ENCODE measurements around the gene PLK5. TPM values are rescaled to one million over a fixed set of nuclear protein-coding genes. Genes with fewer than 3 reads are reported as not detected.

Gene PLK5
- total RNA-seq, 1 experiment from 2014 or later: 1.4 TPM

DNA sequence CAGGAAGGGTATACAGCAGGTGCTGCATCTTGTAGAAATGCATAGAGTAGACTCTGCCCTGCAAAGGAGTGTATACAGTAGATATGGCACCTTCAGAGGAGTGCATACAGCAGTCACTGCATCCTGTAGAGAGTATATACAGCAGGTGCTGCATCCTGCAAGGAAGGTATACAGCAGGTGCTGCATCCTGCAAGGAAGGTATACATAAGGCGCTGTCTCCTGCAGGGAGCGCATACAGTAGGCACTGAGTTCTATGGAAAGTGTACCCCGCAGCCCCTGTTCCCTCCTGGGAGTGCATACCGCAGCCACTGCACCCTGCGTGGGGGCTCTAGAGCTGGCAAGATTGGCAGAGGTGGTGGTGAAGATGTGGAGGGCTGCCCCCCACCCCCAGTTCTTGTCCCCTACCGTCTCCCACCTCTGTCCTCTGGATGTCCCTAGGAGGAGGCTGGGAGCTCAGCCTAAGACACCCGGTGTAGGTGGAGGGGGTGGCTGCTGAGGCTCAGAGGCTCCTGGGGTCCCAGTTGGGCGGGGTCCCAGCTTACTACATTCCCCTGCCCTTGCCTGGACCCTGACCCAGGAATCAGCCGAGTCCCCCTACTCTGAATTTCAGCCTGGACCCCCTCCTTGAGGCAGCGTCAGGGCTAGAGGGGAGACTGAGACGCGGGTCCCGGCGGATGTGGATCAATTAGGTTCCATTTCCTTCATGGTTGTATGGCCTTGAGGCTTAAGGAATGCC is 8.7 kb upstream of the PLK5 start:
- CTCF ChIA-PET: interaction anchor here (0.7 to 1.8 kb wide), 6 partner anchors 8 to 323 kb away, joined by 3 to 8 read pairs (median 4); partner anchors contain the start of gene PLK5
- POLR2A ChIA-PET: interaction anchor here (0.6 kb wide), 1 partner anchor 23 kb away, joined by 10 read pairs; no protein-coding TSS in a partner anchor

DNA sequence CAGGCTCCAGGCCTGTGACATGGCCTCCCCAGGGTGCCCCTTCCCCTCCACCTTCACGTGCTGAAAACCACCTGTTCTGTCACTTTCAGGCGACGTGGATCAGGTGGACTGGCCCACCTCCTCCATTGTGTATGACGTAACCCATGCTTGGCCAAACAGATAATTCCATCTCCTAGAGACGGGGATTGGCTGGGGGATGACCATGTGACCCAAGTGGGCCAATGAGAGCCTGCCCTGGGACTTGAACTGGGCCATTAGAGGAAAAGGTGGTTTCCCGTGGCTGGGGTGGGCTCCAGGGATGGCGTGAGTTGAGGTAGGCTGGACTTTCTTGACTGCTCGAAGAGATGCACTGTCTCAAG is 7.5 kb upstream of the PLK5 start:
- Mint-ChIP-seq H3K4me1 (no peaks in the 10 kb centered on the region), H3K36me3 (no peaks in the 10 kb centered on the region), H3K27ac (no peak overlapping the region), H3K4me3 (no peak overlapping the region), H3K27me3 (ENCODE audit: low read depth) (peaks cover 27% of the 10 kb centered on the region), H3K9me3 (peaks cover 14% of the 10 kb centered on the region)
- TF ChIP-seq, protein P1, sequence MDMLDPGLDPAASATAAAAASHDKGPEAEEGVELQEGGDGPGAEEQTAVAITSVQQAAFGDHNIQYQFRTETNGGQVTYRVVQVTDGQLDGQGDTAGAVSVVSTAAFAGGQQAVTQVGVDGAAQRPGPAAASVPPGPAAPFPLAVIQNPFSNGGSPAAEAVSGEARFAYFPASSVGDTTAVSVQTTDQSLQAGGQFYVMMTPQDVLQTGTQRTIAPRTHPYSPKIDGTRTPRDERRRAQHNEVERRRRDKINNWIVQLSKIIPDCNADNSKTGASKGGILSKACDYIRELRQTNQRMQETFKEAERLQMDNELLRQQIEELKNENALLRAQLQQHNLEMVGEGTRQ (CRISPR knock-in tag; IDR thresholded peaks at IDR 0.05): peak; percentile 77
- TF ChIP-seq MYBL2 (CRISPR knock-in tag; IDR thresholded peaks at IDR 0.05): no peak
- TF ChIP-seq, protein P2, sequence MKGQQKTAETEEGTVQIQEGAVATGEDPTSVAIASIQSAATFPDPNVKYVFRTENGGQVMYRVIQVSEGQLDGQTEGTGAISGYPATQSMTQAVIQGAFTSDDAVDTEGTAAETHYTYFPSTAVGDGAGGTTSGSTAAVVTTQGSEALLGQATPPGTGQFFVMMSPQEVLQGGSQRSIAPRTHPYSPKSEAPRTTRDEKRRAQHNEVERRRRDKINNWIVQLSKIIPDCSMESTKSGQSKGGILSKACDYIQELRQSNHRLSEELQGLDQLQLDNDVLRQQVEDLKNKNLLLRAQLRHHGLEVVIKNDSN (CRISPR knock-in tag; IDR thresholded peaks at IDR 0.05): peak; percentile 57; the same call in 1 of the 2 replicates
- TF ChIP-seq, protein P3, sequence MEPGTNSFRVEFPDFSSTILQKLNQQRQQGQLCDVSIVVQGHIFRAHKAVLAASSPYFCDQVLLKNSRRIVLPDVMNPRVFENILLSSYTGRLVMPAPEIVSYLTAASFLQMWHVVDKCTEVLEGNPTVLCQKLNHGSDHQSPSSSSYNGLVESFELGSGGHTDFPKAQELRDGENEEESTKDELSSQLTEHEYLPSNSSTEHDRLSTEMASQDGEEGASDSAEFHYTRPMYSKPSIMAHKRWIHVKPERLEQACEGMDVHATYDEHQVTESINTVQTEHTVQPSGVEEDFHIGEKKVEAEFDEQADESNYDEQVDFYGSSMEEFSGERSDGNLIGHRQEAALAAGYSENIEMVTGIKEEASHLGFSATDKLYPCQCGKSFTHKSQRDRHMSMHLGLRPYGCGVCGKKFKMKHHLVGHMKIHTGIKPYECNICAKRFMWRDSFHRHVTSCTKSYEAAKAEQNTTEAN (CRISPR knock-in tag; IDR thresholded peaks at IDR 0.05): no peak
- TF ChIP-seq, protein P4, sequence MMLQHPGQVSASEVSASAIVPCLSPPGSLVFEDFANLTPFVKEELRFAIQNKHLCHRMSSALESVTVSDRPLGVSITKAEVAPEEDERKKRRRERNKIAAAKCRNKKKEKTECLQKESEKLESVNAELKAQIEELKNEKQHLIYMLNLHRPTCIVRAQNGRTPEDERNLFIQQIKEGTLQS (CRISPR knock-in tag; conservative IDR thresholded peaks at IDR 0.05): no peak
- TF ChIP-seq JAZF1 (CRISPR knock-in tag; IDR thresholded peaks at IDR 0.05): no peak
- no peak for TF ChIP-seq NFE2L1 (CRISPR knock-in tag; IDR thresholded peaks at IDR 0.05)
- no peak for TF ChIP-seq ESRRA (CRISPR knock-in tag; IDR thresholded peaks at IDR 0.05; ENCODE audit: borderline replicate concordance)
- ChIA-PET POLR2A (no interaction called here), CTCF (no interaction called here)
- DNase-seq (ENCODE audit: low spot score): no peak
- ATAC-seq: no peak; the same call in 1 of the 2 replicates

More for the DNA sequence above, 8.7 kb upstream of the PLK5 start:
- ATAC-seq: no peak
- H3K27me3 Mint-ChIP-seq (ENCODE audit: low read depth): peaks cover 36% of the 10 kb centered on the region
- no peaks in the 10 kb centered on the region for H3K36me3 Mint-ChIP-seq
- TF ChIP-seq ZNF263 (CRISPR knock-in tag; IDR thresholded peaks at IDR 0.05; ENCODE audit: low read depth) (no peak), SMAD4 (CRISPR knock-in tag; IDR thresholded peaks at IDR 0.05) (no peak), ZNF396 (CRISPR knock-in tag; IDR thresholded peaks at IDR 0.05; ENCODE audit: borderline replicate concordance) (no peak), OVOL2 (CRISPR knock-in tag; IDR thresholded peaks at IDR 0.05; ENCODE audit: borderline replicate concordance) (no peak), IRF2 (CRISPR knock-in tag; IDR thresholded peaks at IDR 0.05; ENCODE audit: borderline replicate concordance, low read depth) (no peak), ZBTB21 (CRISPR knock-in tag; IDR thresholded peaks at IDR 0.05; ENCODE audit: borderline replicate concordance) (no peak), PRRX2 (CRISPR knock-in tag; IDR thresholded peaks at IDR 0.05) (no peak)
- TF ChIP-seq, protein P5, sequence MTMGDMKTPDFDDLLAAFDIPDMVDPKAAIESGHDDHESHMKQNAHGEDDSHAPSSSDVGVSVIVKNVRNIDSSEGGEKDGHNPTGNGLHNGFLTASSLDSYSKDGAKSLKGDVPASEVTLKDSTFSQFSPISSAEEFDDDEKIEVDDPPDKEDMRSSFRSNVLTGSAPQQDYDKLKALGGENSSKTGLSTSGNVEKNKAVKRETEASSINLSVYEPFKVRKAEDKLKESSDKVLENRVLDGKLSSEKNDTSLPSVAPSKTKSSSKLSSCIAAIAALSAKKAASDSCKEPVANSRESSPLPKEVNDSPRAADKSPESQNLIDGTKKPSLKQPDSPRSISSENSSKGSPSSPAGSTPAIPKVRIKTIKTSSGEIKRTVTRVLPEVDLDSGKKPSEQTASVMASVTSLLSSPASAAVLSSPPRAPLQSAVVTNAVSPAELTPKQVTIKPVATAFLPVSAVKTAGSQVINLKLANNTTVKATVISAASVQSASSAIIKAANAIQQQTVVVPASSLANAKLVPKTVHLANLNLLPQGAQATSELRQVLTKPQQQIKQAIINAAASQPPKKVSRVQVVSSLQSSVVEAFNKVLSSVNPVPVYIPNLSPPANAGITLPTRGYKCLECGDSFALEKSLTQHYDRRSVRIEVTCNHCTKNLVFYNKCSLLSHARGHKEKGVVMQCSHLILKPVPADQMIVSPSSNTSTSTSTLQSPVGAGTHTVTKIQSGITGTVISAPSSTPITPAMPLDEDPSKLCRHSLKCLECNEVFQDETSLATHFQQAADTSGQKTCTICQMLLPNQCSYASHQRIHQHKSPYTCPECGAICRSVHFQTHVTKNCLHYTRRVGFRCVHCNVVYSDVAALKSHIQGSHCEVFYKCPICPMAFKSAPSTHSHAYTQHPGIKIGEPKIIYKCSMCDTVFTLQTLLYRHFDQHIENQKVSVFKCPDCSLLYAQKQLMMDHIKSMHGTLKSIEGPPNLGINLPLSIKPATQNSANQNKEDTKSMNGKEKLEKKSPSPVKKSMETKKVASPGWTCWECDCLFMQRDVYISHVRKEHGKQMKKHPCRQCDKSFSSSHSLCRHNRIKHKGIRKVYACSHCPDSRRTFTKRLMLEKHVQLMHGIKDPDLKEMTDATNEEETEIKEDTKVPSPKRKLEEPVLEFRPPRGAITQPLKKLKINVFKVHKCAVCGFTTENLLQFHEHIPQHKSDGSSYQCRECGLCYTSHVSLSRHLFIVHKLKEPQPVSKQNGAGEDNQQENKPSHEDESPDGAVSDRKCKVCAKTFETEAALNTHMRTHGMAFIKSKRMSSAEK (CRISPR knock-in tag; IDR thresholded peaks at IDR 0.05; ENCODE audit: borderline replicate concordance): no peak
- TF ChIP-seq, protein P6, sequence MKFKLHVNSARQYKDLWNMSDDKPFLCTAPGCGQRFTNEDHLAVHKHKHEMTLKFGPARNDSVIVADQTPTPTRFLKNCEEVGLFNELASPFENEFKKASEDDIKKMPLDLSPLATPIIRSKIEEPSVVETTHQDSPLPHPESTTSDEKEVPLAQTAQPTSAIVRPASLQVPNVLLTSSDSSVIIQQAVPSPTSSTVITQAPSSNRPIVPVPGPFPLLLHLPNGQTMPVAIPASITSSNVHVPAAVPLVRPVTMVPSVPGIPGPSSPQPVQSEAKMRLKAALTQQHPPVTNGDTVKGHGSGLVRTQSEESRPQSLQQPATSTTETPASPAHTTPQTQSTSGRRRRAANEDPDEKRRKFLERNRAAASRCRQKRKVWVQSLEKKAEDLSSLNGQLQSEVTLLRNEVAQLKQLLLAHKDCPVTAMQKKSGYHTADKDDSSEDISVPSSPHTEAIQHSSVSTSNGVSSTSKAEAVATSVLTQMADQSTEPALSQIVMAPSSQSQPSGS (CRISPR knock-in tag; IDR thresholded peaks at IDR 0.05; ENCODE audit: borderline replicate concordance, low read depth): no peak
- no peak overlapping the region for H3K4me3 Mint-ChIP-seq
- DNase-seq (ENCODE audit: low spot score): no peak
- H3K27ac Mint-ChIP-seq: no peak overlapping the region
- no peaks in the 10 kb centered on the region for H3K4me1 Mint-ChIP-seq
- H3K9me3 Mint-ChIP-seq: peaks cover 14% of the 10 kb centered on the region
